Left forelimb (tissue), 1 donor: ENCODE measurements around the gene PYGB.

Experiments used
- DNase-seq: peaks from one replicate; pipeline ENCODE4 v3.0.0-alpha.2; 2018; ENCODE audit warnings: low spot score

PYGB gene

DNA sequence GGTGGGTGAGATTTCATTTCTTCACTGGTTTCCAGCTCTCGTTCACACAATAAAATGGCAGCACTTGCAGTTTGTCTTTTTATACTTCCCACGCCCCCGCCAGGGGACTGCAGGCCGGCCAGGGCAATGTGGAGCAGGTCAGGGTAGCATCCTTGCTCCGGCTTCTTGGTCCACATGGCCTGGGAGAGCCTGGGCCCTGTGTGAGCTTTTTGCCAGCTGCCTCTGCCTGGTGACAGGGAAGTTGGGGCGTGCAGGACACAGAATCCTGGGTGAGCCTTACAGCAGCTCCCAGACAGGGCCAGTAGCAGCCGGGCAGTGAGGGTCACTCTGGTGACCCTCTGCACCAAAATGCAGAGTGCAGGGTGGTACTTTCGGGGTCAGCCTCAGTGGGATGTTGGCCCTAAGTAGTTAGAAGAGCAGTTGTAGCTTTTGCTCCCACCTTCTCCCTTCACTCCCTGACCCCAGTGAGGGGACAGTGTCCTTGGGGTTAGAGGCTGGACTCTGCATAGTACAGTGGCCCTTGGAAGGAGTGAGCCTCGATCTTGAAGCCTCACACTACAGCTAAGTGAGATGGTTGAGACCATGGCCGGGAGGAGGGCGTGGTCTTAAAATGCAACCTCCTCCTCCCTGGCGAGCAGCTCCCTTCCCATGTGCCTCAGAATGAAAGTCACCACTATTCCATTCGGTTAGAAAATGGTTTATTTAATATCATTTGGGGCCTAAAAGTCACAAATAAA is 23.8 kb downstream of the PYGB start:
- DNase-seq = peak; percentile 34

DNA sequence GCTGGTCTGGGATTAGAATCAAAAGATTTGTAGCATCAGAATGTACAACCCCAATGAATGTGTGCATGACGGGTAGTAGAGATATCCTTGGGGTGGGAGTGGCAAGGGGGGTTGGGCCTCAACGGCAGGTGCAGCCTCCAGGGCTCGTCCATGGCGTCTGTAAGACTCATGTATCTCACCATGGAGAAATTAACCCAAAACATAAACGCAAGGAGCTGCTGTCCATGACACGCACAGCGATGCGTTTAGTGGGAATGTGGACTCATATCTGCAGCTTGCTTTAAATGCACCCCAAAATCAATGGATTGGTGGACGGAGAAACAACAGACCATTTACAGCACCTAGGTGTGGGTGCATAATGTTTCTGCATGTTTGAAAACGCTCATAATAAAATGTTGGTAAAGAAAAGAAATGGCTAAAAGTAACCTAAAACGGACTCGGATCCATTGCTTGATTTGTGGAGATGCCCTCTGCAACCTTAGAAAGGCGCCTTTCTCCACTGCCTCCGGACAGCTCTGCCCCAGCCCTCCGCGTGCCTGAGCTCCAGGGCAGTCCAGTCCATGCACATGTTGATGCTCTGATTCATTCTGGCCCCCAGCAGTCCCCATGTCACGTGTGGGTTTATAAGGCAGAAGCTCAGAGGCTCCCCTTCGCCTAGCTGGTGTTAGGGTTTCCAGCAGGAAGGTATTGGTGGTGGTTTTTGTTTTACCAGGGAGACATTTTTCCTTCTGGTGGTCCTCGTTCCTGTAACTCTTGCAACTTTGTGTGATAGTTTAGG is 24.5 kb downstream of the PYGB start:
- peak; percentile 40 for DNase-seq

DNA sequence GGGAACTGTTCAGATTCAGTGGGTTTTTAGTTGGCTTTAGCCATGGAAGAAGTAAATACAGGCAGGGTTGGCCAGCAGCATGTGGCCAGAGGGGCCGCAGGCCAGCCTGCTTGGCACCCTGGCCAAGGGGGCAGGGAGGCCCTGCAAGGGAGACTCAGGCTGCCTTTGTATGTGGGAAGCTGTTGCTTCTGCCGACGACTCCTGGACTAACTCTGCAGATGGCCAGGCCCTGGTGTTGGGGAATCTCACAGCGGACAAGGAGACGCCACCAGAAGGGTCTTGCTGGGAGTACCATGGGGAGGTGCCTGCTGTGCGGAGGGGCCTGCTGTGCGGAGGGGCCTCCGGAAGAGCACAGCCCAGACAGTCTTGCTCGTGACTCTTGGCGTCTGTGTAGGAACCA is 25.2 kb downstream of the PYGB start:
- peak; percentile 57 for DNase-seq

DNA sequence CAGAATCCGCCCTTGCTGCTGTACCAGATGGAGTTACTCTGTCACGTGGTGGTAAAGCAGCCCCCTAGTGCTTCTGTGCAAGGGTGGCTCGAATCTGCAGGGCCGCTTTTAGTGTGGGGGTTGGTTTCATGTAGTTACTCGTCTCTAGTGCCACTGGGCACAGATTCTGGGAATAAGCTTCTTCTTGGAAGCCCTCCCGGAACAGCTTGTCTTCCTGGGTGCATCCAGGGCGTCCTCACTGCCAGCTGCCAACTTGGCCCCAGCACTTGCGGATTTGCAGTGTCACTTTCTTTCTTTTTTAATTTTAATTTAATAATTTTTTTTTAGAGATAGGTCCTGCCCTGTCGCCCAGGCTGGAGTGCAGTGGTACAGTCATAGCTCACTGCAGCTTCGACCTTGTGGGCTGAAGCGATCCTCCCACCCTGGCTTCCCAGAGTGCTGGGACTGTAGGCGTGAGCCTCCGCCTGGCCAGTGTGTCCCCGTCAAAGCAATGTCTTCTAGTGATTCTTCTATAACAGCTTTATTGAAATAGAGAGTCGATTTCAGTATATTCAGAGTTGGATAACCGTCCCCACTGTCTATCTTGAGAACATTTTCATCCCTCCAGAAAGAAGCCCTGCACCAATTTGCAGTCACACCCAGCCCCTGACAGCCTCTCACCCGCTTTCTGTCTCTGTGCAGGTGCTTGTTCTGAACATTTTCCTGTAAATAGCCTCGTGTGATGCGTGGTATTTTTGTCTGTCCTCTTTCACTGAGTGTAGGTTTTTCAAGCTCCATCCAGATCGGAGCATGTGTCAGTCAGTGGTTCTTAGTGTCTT is 25.9 kb downstream of the PYGB start:
- peak; percentile 34 for DNase-seq

DNA sequence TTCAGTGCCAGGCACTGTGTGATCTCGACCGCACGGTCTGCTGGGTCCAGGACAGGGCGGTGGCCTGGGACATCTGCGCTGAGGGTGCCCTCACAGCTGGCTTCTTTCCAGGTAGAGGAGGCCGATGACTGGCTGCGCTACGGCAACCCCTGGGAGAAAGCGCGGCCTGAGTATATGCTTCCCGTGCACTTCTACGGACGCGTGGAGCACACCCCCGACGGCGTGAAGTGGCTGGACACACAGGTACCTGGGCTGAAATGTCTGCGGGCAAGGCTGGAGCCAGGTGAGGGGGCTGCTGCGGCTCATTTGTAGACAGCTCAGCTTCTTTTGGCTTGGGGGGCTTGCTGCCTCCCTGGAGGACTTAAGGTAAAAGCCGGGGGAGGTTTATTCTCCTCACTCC is 26.6 kb downstream of the PYGB start:
- DNase-seq = peak; percentile 34

DNA sequence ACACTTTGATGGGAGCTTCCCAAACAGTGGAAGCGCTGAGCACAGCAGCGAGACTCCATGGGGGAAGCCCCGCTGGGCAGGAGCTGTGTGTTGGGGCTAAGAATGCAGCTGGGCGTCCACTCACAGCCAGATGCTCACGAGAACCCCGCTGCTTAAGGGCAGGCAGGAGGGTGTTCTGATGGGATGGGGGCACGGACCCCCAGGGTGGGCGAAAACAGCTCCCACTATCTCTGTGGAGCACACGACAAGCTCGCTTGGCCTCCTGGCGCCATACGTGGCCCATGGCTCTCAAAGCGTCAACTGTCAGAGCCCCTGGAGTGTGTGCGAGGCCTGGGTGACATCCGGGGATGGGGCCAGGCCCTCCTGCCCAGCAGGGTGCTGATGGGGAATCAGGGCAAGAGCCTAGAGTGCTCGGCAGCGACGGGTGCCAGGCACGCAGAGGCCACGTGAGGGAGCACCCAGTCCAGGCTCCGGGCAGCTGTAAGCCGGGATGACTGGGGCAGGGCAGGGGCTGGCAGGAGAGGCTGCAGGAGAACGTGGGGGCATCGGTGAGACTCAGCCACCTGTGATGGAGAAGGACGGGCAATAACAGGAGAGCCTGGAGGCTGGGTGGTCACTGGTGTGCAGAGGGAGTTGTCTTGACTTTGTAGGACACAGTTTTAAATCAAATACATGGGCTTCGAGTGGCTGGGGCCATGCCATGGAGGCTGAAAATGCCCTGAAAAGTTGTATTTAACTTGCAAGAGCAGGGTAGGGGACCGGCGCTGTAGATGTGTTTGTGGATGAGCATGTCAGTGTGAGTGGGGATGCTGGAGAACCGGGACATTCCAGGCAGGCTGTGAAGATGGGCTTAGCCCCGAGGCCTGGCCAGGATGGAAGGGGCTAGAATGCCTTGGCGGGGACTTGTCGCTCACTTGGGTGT is 27.3 kb downstream of the PYGB start:
- peak; percentile 46 for DNase-seq

DNA sequence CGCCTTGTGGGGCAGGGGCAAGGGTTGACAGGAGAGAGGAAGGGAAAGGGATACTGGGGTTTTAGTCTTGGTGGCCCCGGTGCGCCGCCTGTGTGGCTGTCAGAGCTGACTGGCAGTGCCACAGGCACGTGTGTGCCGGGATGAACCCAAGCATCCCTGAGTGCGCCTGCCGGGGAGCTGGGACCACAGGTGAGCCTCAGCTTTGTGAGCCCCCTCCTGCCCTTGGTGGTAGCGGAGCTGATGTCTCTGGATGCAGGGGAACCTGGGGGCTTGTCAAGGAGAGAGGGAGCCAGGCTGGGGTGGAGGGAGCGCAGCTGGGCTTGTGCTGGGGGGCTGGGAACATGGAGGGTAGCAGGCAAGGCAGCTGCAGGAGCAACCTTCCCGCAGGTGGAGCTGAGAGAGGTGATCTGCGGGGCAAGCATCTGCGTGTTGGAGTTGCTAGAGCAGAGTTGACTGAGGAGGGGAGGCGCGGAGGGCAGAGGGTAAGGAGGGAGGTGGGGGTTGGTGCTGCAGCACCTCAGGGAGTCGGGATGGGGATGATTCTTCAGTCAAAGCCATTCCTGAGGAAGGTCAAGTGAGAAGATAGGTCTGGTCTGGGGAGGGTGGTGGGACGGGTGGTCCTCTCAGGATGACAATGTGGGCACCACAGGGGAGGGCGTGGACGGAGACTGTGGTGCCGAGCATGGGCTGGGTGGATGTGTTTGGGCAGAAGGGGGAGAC is 28.1 kb downstream of the PYGB start:
- peak; percentile 15 for DNase-seq

DNA sequence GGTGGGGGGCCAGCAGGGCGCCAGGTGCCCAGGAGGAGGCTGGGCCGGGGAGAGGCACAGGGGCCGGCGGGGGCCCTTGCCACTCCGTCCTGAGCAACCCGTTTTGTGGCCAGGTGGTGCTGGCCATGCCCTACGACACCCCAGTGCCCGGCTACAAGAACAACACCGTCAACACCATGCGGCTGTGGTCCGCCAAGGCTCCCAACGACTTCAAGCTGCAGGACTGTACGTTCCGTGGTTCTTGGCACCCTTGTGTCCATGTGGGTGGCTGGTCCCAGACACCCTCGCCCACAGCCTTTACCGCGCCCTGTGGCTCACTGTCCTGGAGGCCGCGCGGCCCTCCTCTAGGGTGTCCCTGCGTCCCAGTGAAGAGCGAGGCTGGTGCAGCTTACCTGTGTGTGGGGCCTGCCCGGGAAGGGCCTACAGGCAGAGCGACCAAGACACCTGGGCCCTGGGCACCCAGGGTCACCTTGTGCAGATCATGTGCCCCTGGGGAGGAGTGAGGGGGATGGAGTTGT is 28.7 kb downstream of the PYGB start:
- DNase-seq = peak; percentile 59

DNA sequence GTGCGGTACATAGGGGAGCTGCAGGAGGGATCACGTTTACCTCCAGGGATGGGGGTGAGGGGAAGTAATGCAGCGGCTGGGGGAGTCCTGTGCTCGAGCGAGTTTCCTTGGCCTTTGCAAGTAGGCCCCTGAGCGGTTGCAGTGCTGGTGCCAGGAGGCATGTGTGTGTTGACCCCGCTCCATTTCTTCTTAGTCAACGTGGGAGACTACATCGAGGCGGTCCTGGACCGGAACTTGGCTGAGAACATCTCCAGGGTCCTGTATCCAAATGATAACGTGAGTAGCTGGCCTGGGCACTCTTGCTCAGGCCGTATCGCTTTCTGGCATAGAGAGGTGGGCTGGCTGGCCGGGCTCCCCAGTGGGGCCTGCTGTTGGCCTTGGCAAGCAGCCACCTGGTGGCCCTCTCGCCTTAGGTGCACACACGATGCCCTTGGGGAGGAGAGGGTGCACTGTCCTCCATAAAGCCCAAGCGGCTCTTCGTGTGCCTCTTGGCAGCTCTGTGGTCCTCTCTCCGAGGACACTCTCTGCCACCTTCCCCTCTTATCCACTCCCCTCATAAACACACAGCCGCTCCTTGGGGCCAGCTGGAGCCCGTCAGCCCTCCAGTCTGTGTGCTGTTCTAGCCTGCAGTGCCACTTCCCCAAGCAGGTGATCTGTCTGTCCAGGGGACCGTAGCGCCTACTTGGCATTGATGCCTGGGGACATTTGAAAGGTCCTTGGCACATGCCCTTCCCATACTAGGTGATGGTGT is 29.3 kb downstream of the PYGB start:
- peak; percentile 63 for DNase-seq

DNA sequence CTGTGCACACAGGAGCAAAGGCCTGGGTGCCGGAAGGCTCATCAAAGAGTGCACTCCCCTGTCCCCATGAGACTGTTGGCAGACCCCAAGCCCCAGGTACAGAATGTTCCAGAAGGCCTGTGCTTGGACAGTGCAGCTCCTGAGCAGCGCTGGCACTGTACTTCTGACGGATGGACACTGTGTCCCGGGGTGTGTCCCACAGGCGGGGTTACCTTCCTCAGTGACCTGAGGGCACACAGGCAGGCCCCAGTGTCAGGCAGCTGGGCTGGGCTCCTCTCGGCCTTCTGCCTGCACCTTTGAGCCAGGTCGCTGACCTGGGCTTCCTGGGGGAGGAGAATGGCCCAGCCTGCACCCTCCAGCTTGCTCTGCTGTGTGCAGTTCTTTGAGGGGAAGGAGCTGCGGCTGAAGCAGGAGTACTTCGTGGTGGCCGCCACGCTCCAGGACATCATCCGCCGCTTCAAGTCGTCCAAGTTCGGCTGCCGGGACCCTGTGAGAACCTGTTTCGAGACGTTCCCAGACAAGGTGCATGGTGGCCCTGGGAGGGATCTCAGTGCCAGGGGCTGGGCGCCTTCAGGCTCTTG is 30.1 kb downstream of the PYGB start:
- peak; percentile 49 for DNase-seq

DNA sequence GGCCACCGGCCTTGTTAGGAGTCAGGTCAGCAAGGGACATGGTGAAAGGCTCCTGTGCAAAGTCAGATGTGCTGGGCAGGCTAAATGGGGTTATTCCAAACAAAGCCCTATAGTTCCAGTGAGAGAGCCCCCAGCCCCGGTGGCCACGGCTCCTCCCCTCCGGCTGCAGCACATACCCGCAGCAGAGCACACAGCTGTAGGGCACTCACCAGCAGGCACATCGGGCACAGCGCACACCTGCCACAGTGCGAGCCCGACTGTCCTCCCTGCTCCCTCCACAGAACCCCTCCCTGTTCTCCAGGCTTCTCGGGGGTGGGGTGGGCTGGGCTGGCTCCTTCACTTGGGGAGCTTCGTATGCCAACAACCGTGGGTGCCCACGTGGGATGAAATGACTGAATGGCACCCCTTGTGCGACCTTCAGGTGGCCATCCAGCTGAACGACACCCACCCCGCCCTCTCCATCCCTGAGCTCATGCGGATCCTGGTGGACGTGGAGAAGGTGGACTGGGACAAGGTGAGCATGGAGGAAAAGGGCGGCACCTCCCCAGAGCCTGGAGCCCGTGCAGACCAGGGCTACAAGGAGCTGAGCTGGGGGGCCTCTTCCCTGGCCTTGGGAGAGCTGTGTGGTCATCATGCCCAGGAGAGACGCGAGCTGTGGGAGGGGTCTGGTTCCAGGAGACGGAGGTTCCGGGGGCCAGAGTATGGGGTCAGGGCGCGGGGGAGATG is 30.9 kb downstream of the PYGB start:
- DNase-seq = peak; percentile 48

DNA sequence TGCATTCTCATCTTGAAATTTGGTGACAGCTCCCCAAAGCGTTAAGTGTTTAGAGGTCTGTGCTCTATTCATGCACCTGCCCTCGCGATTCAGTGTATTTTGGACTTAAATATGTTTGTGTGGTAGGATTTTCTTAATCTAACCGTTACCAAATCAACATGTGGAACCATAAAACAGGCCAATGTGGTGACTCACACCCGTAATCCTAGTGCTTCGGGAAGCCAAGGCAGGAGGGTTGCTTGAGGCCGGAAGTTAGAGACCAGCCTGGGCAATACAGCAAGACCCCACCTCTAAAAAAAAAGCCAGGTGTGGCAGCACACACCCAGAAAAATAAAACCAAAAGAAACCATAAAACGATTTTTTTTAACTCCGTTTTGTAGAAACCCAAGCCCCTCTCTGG is 31.5 kb downstream of the PYGB start:
- DNase-seq = no peak

DNA sequence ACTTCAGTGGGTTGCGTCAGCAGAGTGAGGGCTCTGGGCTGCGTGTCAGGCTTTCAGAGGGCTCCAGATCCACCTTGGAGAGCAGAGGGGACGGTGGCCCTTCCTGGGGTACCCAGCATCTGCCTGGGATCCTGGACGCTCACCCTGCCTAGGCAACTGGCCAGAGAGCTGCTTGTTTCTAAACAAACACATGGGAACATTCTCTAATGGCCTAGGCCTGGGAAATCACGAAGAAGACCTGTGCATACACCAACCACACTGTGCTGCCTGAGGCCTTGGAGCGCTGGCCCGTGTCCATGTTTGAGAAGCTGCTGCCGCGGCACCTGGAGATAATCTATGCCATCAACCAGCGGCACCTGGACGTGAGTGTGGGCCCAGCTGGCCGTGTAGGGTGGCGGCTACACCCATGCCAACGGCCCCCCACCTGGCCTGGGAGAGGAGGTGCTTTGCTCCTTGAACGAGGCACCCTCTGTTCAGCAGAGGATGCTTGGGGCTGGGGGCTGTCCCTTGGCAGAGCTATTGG is 32.2 kb downstream of the PYGB start:
- no peak for DNase-seq

DNA sequence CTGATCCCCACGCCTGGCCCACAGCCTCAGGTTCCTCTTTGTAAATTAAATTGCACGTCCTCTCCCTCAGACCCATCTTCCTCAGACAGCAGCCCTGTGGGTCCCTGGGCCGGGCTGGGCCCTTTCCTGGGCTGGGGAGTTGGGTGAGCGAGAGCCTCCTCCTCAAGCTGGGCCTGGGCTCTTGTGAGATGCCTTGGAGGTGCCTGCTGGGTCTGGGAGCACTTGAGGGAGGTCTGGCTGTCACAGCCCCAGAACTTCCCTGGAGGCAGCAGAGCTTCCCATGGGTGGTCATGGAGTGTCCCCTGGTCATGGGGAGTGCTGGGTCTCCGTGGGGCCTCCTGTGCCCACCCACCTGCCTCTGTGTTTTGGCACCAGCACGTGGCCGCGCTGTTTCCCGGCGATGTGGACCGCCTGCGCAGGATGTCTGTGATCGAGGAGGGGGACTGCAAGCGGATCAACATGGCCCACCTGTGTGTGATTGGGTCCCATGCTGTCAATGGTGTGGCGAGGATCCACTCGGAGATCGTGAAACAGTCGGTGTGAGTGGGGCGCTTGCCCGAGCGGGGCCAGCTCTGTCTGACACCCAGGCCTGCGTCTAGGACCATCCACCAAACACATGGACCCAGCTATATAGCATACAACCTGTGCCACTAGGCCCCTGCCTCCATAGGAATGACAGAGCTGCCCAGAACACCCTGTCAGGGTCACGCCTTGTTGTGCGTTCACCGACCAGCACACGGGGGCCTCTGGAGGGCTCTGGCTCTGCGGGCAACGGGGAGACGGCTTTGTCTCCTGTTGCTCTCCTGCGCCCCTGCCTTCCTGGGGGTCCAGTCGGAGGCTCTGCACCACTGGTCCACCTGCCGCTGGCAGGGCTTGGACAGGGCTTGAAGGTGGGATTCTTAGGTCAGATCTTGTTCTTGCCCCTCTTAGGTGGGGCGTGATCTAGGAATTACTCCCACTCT is 33.0 kb downstream of the PYGB start:
- no peak for DNase-seq

DNA sequence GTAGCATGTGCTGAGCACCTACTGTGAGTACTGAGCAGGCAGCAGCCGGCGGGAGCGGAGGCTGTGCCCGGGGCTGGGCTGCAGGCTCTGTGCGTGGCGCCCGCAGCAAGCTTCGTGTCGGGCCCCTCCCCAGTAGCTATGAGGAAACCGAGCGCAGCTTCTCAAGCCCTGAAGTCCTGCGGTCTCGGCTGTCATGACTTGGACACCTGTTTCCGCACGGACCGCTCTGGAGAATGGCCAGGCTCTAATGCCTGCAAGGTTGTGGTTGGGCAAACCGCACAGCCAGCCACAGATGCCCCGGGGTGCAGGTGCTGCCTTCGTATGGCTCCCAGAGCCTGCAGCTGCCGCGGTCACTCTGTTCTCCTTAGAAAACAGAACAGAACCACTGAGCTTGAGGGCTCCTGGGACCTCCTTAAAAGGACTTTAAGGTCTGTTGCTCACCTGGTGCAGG is 33.7 kb downstream of the PYGB start:
- DNase-seq = no peak

DNA sequence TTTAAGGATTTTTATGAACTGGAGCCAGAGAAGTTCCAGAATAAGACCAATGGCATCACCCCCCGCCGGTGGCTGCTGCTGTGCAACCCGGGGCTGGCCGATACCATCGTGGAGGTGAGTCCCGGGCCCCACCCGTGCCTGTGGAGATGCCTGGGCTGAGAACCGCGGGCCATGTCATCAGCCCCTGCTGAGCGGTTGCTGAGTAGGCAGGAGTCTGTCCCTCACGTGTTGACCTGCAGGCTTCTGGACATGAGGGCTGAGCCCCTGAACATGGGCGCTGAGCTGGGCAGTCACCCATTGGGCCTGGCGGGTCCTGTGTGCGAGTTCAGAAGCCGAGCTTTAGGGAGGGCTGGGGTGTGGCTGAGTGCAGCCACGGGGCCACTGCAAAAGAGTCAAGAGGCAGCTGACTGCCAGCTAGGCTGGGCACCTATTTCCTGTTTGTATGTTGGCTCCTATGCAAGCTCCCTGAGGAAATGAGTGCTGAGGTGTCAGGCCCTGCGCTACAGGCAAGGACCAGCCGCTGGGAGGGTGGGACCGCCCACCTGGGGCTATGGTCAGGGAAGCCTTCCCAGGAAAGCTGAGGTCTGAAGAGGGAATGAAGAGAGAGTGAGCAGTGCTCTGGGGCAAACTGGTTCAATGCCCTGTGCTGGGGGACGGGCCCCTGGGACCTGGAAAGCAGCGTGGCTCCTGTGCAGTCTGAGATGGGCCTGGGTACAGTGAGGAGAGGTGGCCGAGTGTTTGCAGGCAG is 34.3 kb downstream of the PYGB start:
- DNase-seq = no peak

DNA sequence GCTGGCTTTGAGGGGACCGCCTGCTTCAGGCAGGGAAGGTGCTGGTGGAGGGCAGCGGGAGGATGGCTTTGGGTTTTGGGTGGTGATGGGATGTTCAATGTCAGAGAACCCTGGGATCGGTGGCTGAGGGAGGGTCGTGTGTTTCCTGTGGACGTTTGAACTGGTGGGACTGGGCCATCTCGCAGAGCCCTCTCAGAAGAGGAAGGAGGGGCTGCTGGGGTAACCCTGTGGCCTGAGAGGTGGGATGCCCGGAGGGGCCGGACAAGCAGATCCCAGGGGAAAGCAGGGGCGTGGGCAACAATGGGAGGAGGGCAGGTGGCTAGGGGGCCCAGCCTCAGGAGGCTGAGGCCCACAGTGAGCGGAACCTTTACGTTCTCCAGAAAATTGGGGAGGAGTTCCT is 34.9 kb downstream of the PYGB start:
- no peak for DNase-seq
